PFSK-1 (cell line): ENCODE data around the gene ADAMTSL1.

Source experiments
- FOXP2 ChIP-seq: optimal IDR thresholded peaks from 2 replicates; pipeline ENCODE3; 2011; ENCODE audit warnings: borderline replicate concordance, control low read depth, inconsistent platforms; ENCODE audit not compliant: insufficient read depth; ENCODE audit errors: extremely low read length, extremely low read depth
- POLR2AphosphoS5 ChIP-seq: IDR thresholded peaks from 2 replicates; pipeline ENCODE4 v1.6.1; 2012; ENCODE audit warnings: low read depth, mild to moderate bottlenecking, control low read depth, low read length, moderate library complexity
- REST ChIP-seq, 2 experiments: IDR thresholded peaks; 2 replicates each; pipeline versions ENCODE4 v1.6.1 to v1.8.0; 2011 to 2012; ENCODE audit warnings: low read depth in 2 of 2, low read length in 2 of 2, control low read depth in 1 of 2, inconsistent platforms in 1 of 2, mild to moderate bottlenecking in 1 of 2, moderate library complexity in 1 of 2; ENCODE audit not compliant: insufficient read depth in 1 of 2
- SIN3A ChIP-seq: IDR thresholded peaks from 2 replicates; pipeline ENCODE4 v1.6.1; 2012; ENCODE audit warnings: mild to moderate bottlenecking, low read length, moderate library complexity, borderline replicate concordance; ENCODE audit not compliant: insufficient read depth
- TAF1 ChIP-seq: IDR thresholded peaks from 2 replicates; pipeline ENCODE4 v1.6.1; 2012; ENCODE audit warnings: low read length, control low read depth, borderline replicate concordance; ENCODE audit not compliant: insufficient read depth

Gene ADAMTSL1

GRCh38 chr9:18499980-18500379 lies 26.0 kb downstream of the ADAMTSL1 start:
- no peak for TF ChIP-seq SIN3A
- no peak for TF ChIP-seq REST (IDR thresholded peaks at IDR 0.05; ENCODE audit: insufficient read depth in 1 of 2, low read depth in 2 of 2, low read length in 2 of 2)
- no peak for TF ChIP-seq POLR2AphosphoS5
- TF ChIP-seq FOXP2: no peak
- no peak for TF ChIP-seq TAF1

- TF ChIP-seq FOXP2: no peak
Observed at GRCh38 chr9:18500451-18500850, 26.5 kb downstream of the ADAMTSL1 start.

- TF ChIP-seq FOXP2: no peak
- no peak for TF ChIP-seq TAF1
Observed at GRCh38 chr9:18501949-18502348, 28.0 kb downstream of the ADAMTSL1 start.

- TF ChIP-seq SIN3A: no peak
- no peak for TF ChIP-seq REST (IDR thresholded peaks at IDR 0.05; ENCODE audit: insufficient read depth in 1 of 2, low read depth in 2 of 2, low read length in 2 of 2)
- TF ChIP-seq TAF1: no peak
- TF ChIP-seq POLR2AphosphoS5: no peak
- TF ChIP-seq FOXP2: no peak
Observed at GRCh38 chr9:18502546-18502945, 28.6 kb downstream of the ADAMTSL1 start.

- TF ChIP-seq POLR2AphosphoS5 (no peak), SIN3A (no peak), TAF1 (no peak), FOXP2 (no peak), REST (IDR thresholded peaks at IDR 0.05; ENCODE audit: insufficient read depth in 1 of 2, low read depth in 2 of 2, low read length in 2 of 2) (no peak)
Observed at GRCh38 chr9:18504707-18505106, 30.8 kb downstream of the ADAMTSL1 start.

- no peak for TF ChIP-seq REST (IDR thresholded peaks at IDR 0.05; ENCODE audit: insufficient read depth in 1 of 2, low read depth in 2 of 2, low read length in 2 of 2)
- no peak for TF ChIP-seq FOXP2
- no peak for TF ChIP-seq SIN3A
- TF ChIP-seq TAF1: no peak
- TF ChIP-seq POLR2AphosphoS5: no peak
Observed at GRCh38 chr9:18507151-18507550, 33.2 kb downstream of the ADAMTSL1 start.
